NCI-H82 (cell line): ENCODE data around the gene BCL3.
A peak's percentile ranks its signal among the peaks of the same experiment; 100 is the strongest.

Experiments
- DNase-seq: peaks from one replicate; lab custom pipeline; 2025; lab: John Stamatoyannopoulos, UW

Gene BCL3

GRCh38 chr19:44794610-44795009 is 46.1 kb downstream of the BCL3 start:
- no peak for DNase-seq

GRCh38 chr19:44795398-44795987 is 47.0 kb downstream of the BCL3 start:
- DNase-seq = no peak

- no peak for DNase-seq
Observed at GRCh38 chr19:44796701-44797115, 48.2 kb downstream of the BCL3 start.

- no peak for DNase-seq
Observed at GRCh38 chr19:44799627-44800346, 51.3 kb downstream of the BCL3 start.

GRCh38 chr19:44800461-44800860 is 52.0 kb downstream of the BCL3 start:
- DNase-seq = peak; percentile 90

- peak; percentile 77 for DNase-seq
Observed at GRCh38 chr19:44803442-44804428, 55.2 kb downstream of the BCL3 start.

GRCh38 chr19:44806291-44806690 is 57.8 kb downstream of the BCL3 start:
- DNase-seq = no peak

GRCh38 chr19:44807162-44807561 is 58.7 kb downstream of the BCL3 start:
- no peak for DNase-seq

GRCh38 chr19:44807652-44808462 is 59.3 kb downstream of the BCL3 start:
- DNase-seq = no peak

GRCh38 chr19:44808463-44809371 is 60.2 kb downstream of the BCL3 start, which contains the start of gene BCAM:
Gene BCAM, plus strand, starts transcription at chr19:44809103. Its CDS starts 22 bp downstream, at chr19:44809125.
- peak; percentile 57 for DNase-seq
